GM21576 (cell line): ENCODE data around the gene LILRB5.
"Not testable (repeated sequence)": the region's sequence is repeated elsewhere in the genome, so short reads cannot be mapped to it uniquely, and the experiment has no call there.

ENCODE experiments used
- ATAC-seq: cut with Tn5 transposase; IDR thresholded peaks from one replicate; pipeline ENCODE4 v1.9.1; 2021; ENCODE audit warnings: mild to moderate bottlenecking, moderate library complexity; ENCODE audit not compliant: unreplicated experiment

LILRB5 gene

DNA sequence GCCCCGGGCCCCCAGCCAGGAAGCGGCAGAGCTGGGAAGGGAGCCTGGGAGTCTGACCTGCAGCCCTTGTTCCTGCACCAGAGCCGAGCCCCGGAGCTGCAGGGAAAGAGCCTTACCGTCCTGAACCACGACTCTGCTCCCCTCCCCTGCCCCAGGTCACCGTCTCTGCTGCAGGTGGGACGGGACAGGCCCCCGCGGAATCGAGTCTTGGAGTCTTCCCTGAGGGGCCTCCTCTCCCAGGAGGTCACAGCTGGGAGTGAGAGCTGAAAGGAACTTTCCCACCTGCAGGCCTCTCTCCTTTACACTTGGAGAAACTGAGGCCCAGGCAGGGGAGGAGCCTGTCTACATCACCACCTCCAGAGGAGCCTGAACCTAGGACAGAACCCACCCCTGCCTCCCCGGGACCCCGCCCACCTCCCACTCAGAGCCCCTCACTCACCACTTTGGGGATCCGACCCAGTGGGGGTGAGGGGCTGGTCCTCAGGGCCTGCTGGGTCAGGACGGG is 20.1 kb upstream of the LILRB5 start:
- not testable (repeated sequence) for ATAC-seq

DNA sequence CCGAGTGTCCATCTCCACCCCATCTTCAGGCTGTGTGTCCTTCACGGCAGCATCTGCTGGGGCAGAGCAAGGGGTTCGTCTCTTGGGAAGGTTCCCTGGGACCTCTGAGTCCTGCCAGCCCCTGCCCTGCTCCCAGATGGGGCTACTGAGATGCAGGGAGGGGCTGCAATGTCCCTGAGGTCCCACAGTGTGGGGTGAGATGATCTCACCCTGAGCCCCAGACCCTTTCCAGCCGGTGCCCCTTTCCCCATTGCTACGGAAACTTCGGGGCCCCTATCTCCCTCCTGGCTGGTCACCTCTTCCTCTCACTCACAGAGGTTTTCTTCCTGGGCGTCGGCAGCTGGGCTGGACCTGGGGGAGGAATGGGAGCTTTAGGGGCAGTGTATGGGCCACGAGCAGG is 18.9 kb upstream of the LILRB5 start:
- ATAC-seq, result no peak

DNA sequence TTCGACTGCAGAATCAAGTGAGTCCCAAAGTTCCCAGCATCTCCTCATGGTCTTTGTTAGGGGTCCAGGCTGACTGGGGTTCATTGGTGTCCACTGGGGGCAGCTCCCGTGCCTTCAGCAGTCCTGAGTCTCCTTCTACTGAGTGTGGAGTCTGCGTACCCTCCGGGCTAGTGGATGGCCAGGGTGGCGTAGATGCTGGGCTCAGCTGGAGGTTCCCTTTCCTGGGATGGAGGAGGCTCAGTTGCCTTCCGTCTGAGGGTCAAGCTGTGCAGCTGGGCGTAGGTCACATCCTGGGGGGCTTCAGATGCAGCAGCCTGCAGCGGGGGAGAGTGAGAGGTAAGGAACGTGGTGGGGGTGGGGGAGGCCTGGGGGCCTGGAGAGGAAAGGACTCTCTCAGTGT is 17.4 kb upstream of the LILRB5 start:
- ATAC-seq, result not testable (repeated sequence)

DNA sequence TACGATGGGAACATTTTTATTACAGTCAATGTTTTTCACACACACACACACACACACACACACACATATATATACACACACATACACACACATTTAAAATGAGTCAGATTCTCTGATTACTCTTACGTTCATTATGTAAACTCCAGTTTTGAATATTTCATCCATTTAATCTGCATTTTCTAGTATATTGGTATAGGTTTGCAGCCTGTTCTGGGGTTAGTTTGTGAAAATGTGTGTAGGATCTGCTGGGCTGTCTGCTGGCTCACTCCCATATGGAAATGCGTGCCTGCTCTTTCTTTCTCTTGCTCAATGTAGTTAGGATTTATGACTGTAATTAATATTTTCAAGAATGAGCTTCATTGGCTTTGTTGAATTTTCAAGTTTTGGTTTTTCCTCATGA is 16.7 kb upstream of the LILRB5 start:
- ATAC-seq, result no peak

DNA sequence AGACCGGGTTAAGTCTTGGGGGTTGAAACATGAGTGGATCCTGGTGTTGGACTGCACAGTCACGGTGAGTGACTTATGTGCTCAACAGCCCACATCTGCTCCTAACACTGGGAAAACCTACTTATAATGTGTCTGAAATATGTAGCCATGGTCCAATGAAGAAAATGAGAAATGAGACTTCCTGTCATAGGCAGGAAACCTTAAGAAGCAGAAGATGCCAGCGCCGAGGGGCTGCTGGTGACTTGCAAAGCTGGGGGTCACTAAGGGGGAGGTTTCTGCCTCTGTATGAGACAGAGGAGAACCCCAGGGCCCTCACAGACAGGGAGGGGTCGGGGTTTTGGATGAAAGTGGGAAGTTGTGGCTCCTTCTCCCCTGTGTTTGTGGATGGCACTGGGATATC is 15.1 kb upstream of the LILRB5 start:
- ATAC-seq, result not testable (repeated sequence)

DNA sequence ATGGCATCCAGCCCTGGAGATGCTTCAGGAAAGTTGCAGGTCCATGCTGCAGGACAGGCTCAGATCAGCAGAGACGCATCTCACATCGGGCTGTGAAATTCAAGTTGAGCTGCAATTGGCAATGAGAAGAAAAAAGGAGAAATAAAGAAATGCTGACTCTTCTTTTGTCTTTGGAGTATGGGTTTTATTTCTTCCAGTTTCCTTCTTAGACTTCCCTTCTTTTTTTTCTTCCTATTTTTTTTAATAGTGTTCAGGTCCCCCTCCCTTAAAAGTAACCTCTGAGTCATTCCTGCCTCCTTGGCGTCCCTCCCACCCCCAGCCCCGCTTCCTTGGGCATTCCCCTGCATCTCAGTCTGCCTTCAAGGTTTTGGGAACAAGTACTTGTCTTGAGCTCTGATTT is 14.5 kb upstream of the LILRB5 start:
- not testable (repeated sequence) for ATAC-seq

DNA sequence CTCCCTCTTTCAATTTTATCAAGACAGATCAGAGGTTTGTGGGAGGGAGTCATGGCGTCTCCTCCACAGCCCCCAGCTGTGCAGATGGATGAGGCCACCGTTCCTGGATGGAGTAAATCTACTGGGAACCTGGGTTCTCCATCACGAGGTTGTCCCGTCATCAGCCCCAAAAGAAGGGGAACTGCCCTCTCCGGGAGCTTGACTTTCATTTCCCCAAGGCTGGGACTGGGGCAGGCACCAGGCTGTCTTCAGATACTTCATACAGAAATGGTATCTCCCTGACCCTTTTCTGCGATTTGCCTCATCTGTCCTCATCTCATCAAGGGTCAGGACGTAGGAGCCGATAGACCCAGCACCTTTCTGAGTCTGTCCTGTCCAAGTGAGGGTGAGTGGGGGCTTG is 14.0 kb upstream of the LILRB5 start:
- no peak for ATAC-seq

DNA sequence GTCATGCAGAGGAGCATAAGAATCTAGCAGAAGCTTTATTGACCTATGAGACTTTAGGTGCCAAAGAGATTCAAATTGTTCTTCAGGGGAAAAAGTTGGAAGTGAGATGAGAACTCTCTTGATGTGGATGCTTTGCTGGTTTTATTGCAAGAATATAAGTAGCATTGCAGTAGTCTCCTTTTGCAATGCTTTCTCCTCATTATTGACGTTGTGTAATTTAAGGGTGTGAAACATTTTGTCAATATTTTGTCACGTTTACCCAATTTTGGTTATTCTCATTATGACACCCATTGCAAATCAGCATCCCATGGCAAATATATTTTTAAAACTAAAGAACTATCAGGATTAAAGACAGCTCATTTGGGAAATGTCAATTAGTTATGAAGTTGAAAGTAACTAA is 11.9 kb upstream of the LILRB5 start:
- ATAC-seq, result no peak

DNA sequence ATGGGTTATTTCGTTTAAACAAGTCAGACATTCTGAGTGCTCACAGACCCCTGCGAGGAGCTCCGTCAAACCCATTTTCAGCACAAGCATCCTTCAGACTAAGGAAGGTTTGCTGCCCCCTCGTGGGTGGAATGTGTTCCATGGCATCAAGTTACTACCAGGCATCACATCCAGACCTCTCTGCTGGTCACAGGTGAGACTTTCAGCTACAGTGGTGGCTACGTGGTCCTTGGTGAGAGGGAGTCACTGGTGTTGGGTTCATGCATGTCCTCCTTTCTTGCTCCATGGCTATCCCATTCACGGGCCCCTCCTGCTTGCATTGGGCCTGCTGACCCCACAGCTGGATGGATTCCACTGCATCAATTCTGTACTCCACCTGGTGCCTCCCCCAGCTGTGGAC is 9.1 kb upstream of the LILRB5 start:
- ATAC-seq, result no peak

DNA sequence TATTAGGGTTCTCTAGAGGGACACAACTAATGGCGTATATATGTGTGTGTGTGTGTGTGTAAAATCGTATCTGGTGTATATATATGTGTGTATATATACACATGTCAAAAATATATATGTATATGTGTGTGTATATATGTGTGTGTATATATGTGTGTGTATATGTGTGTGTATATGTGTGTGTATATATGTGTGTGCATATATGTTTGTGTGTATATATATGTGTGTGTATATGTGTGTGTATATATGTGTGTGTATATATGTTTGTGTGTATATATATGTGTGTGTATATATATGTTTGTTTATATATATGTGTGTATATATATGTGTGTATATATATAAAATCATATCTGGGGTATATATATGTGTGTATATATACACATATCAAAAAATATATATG is 5.4 kb upstream of the LILRB5 start:
- ATAC-seq, result no peak

DNA sequence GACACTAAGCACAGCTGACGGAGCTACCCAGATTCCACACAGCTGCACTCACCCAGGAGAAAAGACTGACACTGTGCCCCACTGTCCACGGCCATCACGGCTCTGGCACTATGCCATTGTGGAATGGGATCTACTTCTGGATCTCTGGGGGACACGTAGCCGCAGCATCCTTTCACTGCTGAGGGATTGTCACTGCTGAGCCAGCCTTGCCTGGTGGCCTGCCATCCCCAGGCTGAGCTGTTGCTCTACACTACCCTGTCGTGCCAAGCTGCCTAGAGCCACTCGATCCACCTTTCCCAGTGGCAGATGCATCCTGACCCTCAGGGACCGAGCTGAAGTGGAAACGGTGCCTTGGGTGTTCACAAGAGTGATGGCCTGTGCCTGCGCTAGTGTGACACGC is 5.0 kb upstream of the LILRB5 start:
- no peak for ATAC-seq

DNA sequence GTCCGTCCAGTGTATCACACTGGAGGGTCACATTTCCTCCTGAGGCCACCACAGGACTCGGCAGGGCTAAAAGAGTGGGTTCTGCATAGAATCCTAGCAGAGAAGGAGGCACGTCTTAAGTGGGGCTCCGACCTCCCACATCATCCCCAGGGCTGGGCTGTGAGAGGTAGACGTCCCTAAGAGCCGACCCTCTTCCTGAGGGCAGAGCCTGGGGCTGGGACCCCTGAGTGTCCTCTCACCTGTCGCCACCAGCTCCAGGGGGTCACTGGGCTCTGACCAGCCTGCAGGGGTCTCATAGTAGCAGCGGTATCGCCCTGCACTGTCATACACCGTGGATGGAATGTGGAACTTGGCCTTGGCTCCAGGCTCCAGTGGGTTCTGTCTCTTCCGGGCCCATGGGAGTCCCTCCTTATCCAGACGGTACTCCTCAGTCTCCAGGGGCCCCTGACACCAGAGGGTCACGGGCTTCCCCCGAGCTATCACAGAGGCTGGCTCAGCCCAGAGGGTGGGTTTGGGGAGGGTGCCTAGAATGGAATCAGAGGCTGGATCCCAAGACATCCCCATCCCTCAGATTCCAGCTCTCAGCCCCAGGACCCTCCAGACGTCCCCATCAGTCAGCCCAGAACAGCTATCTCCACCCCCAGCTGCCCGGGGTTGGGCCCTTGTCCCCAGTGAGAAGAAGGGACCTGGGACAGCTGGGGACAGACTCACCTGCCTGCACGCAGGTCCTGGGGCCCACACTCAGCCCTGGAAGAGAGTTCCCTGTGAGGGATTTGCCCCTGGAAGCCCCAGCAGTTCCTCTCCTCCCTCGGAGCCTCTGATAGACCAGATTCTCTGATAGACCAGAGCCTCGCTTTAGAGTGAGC is 590 bp downstream of the LILRB5 start:
- ATAC-seq, result no peak

DNA sequence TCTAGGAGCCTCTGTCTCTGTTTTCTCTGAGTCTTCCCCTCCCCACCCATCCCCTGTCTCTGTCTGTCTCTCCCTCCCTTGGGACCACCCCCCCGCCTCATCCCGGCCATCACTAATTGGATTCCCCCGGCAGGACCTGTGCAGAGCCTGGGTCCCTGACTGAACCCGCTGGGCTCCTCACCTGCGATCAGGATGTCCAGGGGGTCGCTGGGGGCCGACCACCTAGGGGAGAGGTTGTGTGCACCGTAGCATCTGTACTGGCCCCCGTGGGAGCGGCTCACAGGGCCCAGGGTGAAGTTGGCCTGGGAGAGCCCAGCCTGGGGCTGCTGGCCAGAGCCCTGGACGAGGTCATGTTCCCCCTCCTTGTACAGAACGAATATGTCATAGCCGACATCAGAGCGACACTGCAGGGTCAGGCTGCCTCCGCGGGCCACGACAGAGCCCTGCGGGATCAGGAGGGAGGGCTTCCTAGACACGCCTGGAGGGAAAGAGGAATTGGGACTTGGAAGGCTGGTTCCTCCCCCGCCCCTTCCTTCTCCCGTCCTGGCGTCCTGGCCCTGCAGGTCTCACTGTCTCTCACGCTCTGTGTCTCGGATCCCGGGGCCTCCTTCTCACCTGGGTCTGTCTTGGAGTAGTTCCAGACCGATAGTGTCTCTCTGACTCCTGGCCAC is 1.8 kb downstream of the LILRB5 start:
- ATAC-seq, result no peak

DNA sequence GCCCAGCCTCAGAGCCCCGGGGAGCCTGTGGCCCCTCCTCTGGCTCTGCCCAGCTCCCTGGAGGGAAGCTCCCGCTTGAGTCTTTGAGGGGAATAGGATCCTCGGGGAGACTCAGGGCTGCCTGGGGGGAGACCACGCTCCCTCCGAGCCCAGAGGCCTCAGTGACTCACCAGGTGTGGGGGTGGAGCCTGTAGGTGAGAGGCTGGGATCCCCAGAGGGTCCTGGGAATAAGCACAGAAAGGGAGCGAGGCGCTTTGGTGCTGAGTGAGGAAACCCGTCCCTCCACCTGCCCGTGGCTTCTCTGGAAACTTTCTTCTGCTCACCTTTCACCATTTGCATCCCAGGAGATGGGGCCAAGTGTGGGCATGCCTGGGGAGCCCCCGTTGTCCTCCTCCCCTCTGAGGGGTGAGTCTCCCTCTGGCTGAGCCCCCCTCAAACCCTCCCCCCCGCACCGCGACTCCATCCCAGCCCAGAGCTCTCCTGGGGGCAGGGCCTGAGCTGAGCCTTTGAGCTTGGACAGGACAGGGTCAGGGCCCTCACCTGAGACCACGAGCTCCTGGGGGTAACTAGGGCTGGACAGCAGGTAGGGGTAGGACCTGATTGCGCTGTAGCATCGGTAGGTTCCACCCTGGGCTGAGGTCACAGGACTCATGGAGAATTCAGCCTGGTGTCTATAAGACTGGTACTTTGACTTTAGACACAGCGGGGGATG is 2.7 kb downstream of the LILRB5 start:
- no peak for ATAC-seq

DNA sequence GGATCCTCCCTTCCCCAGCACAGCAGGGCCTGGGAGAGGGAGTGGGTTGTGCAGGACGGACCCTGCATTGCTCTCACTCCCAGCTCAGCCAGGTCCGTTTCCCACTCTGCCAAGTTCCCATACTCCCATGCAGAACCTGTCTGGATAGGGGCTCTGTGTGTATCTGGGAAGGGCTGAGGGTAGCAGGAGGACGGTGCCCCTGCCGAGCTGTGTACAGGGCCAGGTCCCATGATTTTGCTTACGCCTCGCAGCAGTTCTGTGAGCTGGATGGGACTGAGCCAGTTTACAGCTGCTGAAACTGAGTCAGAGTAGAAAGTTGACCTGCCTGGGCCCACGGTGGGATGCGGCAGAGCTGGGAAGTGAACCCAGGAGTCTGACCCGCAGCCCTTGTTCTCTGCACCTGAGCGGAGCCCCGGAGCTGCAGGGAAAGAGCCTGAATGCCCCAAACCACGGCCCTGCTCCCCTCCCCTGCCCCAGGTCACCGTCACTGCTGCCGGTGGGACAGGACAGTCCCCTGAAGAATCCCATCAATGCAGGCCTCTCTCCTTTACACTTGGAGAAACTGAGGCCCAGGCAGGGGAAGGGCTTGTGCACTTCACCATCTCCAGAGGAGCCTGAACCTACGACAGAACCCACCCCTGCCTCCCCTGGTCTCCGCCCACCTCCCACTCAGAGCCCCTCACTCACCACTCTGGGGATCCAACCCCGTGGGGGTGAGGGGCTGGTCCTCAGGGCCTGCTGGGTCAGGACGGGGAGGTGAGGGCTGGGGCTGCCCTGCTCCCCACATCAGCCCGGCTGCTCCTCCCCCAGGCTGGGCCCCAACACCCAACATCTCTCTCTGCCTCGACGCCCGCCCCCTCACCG is 3.5 kb downstream of the LILRB5 start:
- ATAC-seq, result no peak

DNA sequence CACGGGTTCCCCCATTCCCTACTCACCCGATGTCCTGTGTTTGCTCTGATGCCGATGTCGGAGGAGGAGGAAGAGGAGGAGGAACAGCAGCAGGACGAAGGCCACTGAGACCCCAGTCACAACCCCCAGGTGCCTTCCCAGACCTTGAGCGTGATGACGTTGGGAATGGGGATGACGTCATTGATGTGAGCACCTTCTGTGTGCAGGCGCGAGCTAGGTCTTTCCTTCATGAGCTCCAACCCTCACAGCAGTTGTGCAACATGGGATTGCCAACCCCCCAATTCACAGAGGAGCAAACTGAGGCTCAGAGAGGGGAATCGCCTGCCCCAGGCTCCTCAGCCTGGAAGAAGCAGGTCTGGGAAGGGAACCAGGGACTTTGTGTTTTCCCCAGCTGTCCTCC is 4.2 kb downstream of the LILRB5 start:
- ATAC-seq, result no peak

DNA sequence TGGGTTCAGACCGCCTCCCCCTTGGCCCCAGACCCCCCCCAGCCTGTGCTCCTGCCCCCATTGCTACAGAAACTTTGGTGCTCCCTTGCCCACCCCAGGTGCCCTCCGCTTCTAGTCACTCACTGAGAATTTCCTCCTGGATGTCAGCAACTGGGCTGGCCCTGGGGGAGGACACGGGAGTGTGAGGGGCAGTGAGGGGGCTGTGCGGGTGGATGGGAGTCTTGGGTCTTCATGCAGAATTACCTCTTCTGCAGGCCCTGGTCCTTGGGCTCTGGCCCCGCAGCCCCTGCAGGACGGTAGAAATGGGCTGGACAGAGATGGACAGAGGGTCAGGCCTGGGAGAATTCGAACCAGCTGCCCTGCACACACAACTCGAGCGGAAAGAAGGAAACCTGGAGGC is 4.8 kb downstream of the LILRB5 start:
- ATAC-seq, result no peak

DNA sequence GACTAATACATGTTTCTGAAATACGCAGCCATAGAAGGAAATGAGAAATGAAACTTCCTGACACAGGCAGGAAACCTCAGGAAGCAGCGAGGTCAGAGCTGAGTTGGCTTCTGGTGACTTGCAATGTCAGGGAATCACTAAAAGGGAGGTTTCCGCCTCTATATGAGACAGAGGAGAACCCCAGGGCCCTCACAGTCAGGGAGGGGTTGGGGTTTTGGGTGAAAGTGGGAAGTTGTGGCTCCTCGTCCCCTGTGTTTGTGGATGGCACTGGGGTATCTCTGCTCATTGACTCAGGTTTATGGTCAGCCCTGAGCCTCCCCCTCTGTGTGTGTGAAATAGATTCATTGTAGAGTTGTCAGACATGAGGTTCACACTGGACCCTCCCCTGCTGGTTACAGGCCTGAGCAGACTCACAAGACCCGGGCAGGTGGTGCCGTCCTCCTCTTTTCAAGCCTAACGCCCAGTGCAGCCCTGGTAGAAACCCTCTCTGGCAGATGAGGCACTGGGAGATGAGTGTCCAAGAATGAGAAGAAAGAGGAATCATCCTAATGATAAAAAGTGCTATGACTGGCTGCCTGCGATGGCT is 9.0 kb downstream of the LILRB5 start:
- no peak for ATAC-seq

DNA sequence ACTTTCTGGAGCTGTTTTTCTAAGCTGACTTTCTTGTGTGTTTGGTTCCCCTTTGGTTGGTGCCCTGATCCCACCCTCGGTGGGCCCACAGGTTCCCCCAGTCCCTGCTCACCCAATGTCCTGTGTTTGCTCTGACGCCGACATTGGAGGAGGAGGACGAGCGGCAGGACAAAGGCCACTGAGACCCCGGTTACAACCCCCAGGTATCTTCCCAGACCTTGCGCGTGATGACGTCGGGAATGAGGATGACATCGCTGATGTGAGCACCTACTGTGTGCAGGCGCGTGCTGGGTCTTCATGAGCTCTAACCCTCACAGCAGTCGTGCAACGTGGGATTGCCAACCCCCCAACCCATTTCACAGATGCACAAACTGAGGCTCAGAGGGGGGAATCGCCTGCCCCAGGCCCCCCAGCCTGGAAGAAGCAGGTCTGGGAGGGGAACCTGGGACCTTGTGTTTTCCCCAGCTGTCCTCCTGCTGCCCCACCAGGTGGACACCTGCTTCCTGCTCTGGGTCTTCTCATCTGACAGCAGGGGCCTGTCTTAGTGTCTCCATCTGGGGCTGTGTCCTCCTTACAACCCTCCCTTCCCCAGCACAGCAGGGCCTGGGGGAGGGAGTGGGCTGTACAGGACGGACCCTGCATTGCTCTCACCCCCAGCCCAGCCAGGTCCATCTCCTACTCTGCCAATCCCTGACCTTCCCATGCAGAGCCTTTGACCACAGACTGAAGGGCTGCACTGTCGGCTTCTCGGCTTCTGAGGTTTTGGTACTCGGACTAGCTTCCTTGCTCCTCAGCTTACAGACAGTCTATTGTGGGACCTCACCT is 9.8 kb downstream of the LILRB5 start:
- no peak for ATAC-seq
